ENCODE measurements around the gene FERMT1.

DNA sequence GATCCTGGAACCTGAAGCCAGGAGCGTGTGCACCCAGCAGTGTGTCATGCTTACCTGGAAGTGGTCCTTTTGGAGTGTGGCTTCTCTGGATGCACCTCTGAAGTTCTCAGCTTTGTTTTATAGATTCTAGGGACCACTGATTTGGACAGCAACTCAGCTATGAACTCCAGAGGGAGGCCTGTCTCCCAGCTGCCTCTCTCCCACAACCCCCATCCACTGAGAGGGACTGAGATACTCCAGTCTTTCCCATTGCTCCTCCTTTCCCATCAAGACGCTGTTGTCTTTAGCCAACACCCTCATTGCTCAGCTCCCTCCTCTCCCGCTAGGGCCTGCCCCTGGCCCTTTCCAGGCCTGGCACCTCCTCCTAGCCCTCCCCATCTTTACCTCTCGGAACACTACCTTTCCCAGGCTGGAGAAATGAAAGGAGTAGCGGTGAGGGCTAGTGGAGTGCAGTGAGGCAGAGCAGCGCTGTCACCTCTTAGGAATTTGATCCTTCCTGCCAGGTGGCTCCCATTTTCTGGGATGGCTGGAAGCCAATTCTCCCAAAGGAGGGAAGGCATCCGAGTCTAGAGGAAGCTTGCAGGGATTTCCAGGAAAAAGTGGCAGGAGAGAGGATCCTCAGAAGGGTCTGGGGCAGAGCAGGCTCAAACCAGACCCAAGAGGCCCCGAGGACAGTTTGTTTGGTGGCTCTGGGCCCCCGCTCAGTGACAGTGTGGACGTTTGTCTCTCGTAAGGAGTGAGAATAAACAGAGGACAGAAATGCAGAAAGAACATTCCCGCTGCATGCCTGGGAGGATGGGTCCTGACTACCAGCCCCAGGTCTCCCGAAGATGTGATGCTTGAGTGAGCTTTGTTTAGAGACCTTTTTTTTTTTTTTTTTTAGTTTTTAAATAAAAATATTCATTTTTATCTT is 68.8 kb downstream of the FERMT1 start, which contains the start of gene LRRN4:
- TF ChIP-seq YY1 (IDR thresholded peaks at IDR 0.05; ENCODE audit: insufficient read depth, insufficient read length), result no peak
- TF ChIP-seq ZNF274 (IDR thresholded peaks at IDR 0.05; ENCODE audit: low read depth, low read length), result no peak
- TF ChIP-seq SUZ12 (IDR thresholded peaks at IDR 0.05; ENCODE audit: extremely low read depth, insufficient read depth, insufficient read length), result no peak
